Kidney capillary endothelial cell (primary cell): ENCODE data around the gene RBP7.

Source experiments
- DNase-seq: peaks from one replicate; pipeline ENCODE4 v3.0.0-alpha.2; 2018; ENCODE audit warnings: low spot score

Gene RBP7

GRCh38 chr1:10031461-10031860 is 34.4 kb downstream of the RBP7 start:
- peak; percentile 17 for DNase-seq

- peak; percentile 98 for DNase-seq
Observed at GRCh38 chr1:10032590-10033358, 35.7 kb downstream of the RBP7 start, which contains the start of gene UBE4B. Gene UBE4B, plus strand, starts transcription at chr1:10032958. Its CDS starts 713 bp downstream, at chr1:10033671.

GRCh38 chr1:10033359-10033845 is 36.4 kb downstream of the RBP7 start:
- peak; percentile 44 for DNase-seq

GRCh38 chr1:10042746-10043145 is 45.7 kb downstream of the RBP7 start:
- no peak for DNase-seq

- no peak for DNase-seq
Observed at GRCh38 chr1:10045480-10046355, 48.7 kb downstream of the RBP7 start.

- DNase-seq = no peak
Observed at GRCh38 chr1:10046356-10047085, 49.5 kb downstream of the RBP7 start.

- no peak for DNase-seq
Observed at GRCh38 chr1:10048601-10049000, 51.6 kb downstream of the RBP7 start.

GRCh38 chr1:10050611-10051010 is 53.6 kb downstream of the RBP7 start:
- no peak for DNase-seq

GRCh38 chr1:10051656-10052055 is 54.6 kb downstream of the RBP7 start:
- no peak for DNase-seq

GRCh38 chr1:10052347-10052746 is 55.3 kb downstream of the RBP7 start:
- no peak for DNase-seq

- no peak for DNase-seq
Observed at GRCh38 chr1:10054465-10054864, 57.4 kb downstream of the RBP7 start.

- DNase-seq = no peak
Observed at GRCh38 chr1:10056599-10056987, 59.6 kb downstream of the RBP7 start.

- DNase-seq = no peak
Observed at GRCh38 chr1:10057343-10057742, 60.3 kb downstream of the RBP7 start.

- no peak for DNase-seq
Observed at GRCh38 chr1:10057796-10058195, 60.8 kb downstream of the RBP7 start.

- no peak for DNase-seq
Observed at GRCh38 chr1:10059342-10059718, 62.3 kb downstream of the RBP7 start.

GRCh38 chr1:10060311-10061100 is 63.5 kb downstream of the RBP7 start:
- no peak for DNase-seq

- no peak for DNase-seq
Observed at GRCh38 chr1:10061276-10061675, 64.2 kb downstream of the RBP7 start.

- DNase-seq = no peak
Observed at GRCh38 chr1:10063878-10064277, 66.8 kb downstream of the RBP7 start.

GRCh38 chr1:10064416-10065343 is 67.7 kb downstream of the RBP7 start:
- peak; percentile 41 for DNase-seq

GRCh38 chr1:10065344-10065685 is 68.3 kb downstream of the RBP7 start:
- peak; percentile 36 for DNase-seq
